ENCODE data around the gene GSG1L2.

Gene GSG1L2

DNA sequence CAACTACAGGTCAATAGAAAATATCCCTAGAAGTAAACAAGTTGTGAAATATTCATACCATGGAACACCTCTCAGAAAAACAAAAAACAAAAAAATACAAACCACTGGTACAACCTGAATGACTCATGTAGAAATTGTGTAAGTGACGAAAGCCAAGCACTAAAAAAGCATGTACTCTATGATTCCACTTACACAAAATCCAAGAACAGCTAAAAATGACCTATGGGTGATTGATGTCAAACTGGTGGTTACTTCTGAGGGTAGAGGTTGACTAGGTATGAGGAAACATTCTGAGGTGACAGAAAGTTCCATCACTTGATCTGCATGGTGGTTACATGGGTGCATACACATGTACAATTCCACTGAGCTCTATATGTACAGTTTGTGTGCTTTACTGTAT is 61.6 kb downstream of the GSG1L2 start:
- H3K9me3 ChIP-seq (ENCODE audit: control insufficient read depth, low read depth, low read length) = no peaks in the 10 kb centered on the region
- no peak overlapping the region for H3K4me3 ChIP-seq (ENCODE audit: low read length)
- no peaks in the 10 kb centered on the region for H3K36me3 ChIP-seq (ENCODE audit: control insufficient read depth, low read depth, low read length)
- H3K4me1 ChIP-seq (ENCODE audit: control insufficient read depth, low read depth, low read length) = no peaks in the 10 kb centered on the region
- H3K27ac ChIP-seq (ENCODE audit: low read length) = no peak overlapping the region
- H3K27me3 ChIP-seq (ENCODE audit: control insufficient read depth, insufficient read depth, low read length) = no peaks in the 10 kb centered on the region
- no peak overlapping the region for H3K9ac ChIP-seq (ENCODE audit: low read length)

GRCh38 chr17:9755083-9755482 is 66.8 kb downstream of the GSG1L2 start:
- no peaks in the 10 kb centered on the region for H3K4me1 ChIP-seq (ENCODE audit: control insufficient read depth, low read depth, low read length)
- no peak overlapping the region for H3K4me3 ChIP-seq (ENCODE audit: low read length)

More at GRCh38 chr17:9755083-9755482, 66.8 kb downstream of the GSG1L2 start:
- Histone ChIP-seq H3K27ac (ENCODE audit: low read length) (no peak overlapping the region), H3K9me3 (ENCODE audit: control insufficient read depth, low read depth, low read length) (no peaks in the 10 kb centered on the region), H3K9ac (ENCODE audit: low read length) (no peak overlapping the region), H3K27me3 (ENCODE audit: control insufficient read depth, insufficient read depth, low read length) (no peaks in the 10 kb centered on the region), H3K36me3 (ENCODE audit: control insufficient read depth, low read depth, low read length) (no peaks in the 10 kb centered on the region)
